GM21447 (cell line): Measurements from ENCODE around the gene CRELD2.
A peak's percentile ranks its signal among the peaks of the same experiment; 100 is the strongest.

Experiments
- ATAC-seq: cut with Tn5 transposase; IDR thresholded peaks from one replicate; pipeline ENCODE4 v1.9.1; 2021; ENCODE audit not compliant: unreplicated experiment

Gene CRELD2

GRCh38 chr22:49966041-49966773, 47.8 kb downstream of the CRELD2 start:
- no peak for ATAC-seq

DNA sequence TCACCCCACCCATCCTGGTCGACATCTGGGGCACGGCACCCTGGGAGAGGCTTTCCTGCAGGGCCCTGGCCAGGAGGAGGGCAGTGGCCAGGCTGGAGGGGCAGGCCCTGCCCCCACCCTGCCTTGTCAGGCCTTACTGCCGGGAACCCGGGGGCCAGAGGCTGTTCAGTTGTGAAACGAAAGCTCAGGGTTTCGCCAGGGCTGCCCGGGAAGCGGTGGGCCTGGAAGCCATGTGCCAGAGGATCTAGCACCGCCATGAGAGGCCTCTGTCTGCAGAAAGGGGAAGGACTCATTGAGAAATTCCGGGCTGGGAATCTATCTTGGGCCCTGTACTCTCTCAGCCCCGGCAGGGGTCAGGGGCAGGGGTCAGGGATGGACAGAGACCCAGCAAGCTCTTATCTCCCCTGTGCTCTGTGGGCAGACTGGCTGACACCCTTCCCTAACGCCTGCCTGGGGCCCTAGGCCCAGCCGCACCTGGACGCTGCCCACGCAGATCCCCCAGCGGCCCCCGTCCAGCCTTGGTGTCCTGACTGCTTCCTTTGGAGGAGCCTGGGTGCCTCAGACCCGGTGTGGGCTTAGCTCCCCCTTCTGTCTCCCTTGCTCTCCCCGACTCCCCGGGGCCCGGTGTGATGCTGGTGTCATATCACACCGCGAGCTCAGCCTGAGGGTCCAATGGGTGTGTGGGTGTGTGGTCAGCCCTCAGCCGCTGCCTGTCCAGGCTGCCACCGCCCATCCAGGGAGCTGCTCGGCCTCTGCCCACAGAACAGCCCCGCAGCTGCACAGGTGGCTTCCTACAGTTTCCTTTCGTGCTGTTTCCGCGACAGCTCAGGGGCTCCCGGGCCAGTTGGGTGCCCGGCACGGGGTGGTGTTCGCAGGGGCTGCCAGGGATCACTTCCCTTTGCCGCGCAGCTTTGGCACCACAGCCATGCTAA, 48.6 kb downstream of the CRELD2 start:
- ATAC-seq: no peak

GRCh38 chr22:49967706-49968208, 49.3 kb downstream of the CRELD2 start:
- ATAC-seq: no peak

GRCh38 chr22:49968313-49968830, 49.9 kb downstream of the CRELD2 start:
- no peak for ATAC-seq

- ATAC-seq: no peak
Measured at GRCh38 chr22:49968831-49969661, 50.6 kb downstream of the CRELD2 start.

- ATAC-seq: no peak
Measured at GRCh38 chr22:49969751-49970527, 51.5 kb downstream of the CRELD2 start.

DNA sequence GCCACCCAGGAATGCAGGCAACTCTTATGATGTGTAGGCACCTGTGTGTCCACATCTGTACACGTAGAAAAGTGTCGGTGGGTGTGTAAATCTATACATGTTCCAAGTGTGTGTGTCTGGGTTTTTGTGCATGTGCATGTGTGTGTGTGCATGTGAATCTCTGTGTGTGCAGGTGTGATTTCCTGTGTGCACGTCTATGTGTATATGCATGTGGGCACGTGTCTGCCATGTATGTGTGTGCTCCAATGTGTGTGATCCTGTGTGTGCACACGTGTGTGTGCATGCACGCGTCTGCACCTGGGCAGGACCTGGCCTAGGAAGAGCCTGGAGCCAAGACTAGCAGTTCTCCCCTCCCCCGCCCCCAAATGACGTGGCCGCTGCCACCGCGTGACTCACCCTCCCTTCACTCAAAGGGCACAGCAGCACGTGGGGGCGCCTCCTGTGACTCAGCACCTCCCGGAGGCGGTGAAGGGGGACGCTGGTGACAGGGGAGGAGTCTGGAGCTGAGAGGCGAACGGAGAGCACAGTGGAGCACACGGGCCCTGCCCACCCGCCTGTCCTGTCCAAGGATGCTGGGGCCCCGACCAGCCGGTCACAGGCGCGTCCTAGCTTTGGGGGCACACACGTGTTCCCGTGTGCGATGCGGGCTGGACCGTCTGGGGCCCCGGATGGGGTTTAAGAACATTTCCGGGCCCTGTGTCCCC, 52.2 kb downstream of the CRELD2 start:
- peak; percentile 68 for ATAC-seq

DNA sequence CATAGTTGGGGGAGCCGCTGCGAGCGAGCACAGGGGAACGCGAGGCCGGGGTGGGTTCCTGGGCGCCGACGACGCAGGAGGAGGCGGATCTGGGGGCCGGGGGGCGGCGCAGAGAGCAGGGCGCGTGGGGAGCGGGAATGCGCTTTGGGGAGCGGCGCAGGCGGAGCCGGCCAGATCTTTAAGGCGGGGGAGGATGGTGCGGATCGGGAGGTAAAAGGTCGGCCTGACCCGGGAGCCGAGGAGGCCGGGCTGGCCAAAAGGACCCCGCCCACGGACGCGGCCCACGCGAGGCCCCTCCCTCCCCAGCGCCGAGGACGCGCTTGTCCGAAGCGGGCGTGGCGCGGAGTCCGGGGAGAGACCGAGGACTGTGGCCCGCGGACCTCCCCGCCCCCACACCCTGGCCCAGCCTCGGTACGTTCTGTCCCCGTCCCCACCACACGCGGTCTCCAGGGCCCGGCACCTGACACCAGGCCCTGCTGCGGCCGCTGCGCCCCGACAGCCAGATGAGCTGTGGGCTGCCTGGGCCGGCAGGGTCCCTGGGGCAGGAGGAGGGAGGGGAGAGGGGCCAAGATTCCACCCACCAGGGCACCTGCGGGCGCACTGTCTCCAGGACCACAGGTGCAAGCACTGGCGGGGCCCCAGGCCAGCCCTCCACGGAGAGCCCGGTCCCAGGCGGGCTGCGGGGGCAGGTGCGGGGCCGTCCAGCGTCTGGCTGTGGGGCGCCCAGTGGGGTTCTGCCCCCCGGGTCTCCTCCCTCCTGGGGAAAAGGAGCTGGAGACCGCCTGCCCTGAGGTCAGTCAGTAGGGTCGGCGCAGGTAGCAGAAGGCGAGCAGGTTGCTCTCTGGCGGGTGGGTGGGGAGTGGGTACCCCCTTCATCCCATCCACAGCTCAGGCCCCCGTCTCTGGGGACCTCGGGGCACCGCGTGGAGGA, 53.1 kb downstream of the CRELD2 start:
- peak; percentile 16 for ATAC-seq

DNA sequence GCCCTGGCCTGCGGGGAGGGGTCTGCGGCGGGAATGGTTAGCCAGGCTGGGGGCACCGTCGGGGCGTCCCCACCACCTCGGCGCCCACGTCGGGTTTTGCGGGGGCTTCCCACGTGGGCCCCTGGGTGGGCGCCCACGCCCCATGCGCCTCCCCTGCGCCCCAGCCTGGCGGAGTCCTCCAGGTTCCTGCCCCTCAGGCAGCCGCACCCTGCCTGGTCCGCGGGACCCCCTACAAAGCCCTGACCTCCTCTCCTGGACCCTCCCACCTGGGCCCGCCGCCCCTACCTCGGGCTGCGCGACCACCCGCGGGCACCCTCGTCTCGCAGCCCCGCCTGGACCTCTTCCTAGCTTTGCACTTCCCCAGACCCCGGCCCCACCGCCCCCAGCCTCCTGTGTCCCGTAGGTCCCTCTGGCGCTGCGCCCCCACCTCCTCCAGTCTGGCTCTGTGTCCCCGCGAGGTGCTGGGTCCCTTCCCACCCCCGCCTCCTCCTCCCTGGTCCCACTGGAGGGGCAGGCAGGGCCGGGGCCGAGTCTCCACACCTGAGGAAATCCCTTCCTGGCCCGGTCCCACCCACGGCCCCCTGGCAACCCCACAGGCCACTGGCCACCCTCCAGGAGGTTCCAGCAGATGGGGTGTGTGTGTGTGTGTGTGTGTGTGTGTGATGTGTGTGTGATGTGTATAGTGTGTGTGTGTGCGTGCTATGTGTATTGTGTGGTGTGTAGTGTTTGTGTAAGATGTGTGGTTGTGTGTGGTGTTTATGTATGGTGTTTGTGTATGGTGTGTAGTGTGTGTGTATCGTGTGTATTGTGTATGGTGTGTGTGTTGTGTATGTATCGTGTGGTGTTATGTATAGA, 54.0 kb downstream of the CRELD2 start:
- ATAC-seq: no peak

- no peak for ATAC-seq
Measured at GRCh38 chr22:49973018-49973961, 54.9 kb downstream of the CRELD2 start.

DNA sequence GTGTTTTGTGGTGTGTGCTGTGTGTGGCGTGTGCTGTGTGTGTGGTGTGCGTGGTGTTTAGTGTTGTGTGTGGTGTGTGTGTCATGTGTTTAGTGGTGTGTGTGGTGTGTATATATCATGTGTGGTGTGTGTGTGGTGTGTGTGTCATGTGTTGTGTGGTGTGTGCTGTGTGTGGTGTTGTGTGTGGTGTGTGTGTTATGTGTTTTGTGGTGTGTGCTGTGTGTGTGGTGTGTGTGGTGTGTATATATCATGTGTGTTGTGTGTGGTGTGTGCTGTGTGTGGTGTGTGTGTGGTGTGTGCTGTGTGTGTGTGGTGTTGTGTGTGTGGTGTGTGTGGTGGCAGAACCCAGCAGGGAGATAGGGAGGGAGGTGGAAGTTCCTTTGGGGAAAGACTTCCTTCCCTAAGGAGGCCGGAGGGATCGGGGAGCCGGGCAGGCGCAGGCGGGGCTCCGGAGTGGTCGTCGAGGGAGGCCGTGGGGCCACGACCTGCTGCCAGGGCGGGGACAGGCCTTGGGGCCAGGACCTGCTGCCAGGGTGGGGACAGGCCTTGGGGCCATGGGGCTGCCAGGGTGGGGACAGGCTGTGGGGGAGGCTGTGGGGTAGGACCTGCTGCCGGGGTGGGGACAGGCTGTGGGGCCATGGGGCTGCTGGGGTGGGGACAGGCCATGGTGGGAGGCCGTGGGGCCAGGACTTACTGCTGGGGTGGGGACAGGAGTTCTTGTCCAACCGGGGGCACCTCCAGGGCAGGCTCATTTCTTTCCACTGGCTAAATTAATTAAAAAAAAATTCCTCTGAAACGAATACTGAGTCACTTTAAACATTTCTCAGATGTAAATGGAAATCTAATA, 57.3 kb downstream of the CRELD2 start:
- no peak for ATAC-seq

DNA sequence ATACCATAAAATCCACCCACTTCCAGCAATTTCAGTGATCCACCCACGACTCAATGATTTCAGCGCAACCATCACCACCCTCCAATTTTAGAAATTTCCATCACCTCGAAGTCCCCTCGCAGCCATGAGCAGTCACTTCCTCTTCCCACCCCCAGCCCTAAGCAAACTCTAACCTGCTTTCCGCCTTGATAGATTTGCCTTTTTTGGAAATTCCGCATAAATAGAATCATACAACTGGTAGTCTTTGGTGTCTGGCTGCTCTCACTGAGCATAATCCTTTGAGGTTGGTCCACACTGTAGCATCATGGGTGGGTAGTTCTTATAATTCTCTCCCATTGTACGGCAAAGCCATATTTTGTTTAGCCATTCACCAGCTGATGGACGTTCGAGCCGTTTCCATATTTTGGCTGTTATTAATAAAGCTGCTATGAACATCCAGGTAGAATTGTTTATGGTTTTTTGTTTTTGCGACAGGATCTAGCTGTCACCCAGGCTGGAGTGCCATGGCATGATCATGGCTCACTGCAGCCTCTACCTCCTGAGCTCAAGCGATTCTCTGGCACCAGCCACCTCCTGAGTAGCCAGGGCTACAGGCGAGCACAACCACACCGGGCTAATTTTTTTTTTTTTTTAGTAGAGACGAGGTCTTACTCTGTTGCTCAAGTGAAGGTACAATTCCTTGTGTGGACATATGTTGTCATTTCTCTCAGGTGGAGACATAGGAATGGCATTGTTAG, 58.2 kb downstream of the CRELD2 start:
- no peak for ATAC-seq
